GM18505 (cell line): ENCODE data around the gene GRK6.
"Not testable (repeated sequence)": the region's sequence is repeated elsewhere in the genome, so short reads cannot be mapped to it uniquely, and the experiment has no call there.

ENCODE experiments used
- ATAC-seq: cut with Tn5 transposase; IDR thresholded peaks from one replicate; pipeline ENCODE4 v1.9.1; 2021; ENCODE audit not compliant: unreplicated experiment
- POLR2A ChIP-seq: IDR thresholded peaks from 4 replicates; pipeline ENCODE4 v1.6.1; 2011; ENCODE audit warnings: borderline replicate concordance; ENCODE audit not compliant: insufficient read depth, insufficient read length; ENCODE audit errors: extremely low read depth

The GRK6 gene

GRCh38 chr5:177484902-177485549 lies 58.5 kb downstream of the GRK6 start:
- no peak for ATAC-seq
- no peak for TF ChIP-seq POLR2A

GRCh38 chr5:177485753-177486152 lies 59.3 kb downstream of the GRK6 start:
- not testable (repeated sequence) for ATAC-seq

DNA sequence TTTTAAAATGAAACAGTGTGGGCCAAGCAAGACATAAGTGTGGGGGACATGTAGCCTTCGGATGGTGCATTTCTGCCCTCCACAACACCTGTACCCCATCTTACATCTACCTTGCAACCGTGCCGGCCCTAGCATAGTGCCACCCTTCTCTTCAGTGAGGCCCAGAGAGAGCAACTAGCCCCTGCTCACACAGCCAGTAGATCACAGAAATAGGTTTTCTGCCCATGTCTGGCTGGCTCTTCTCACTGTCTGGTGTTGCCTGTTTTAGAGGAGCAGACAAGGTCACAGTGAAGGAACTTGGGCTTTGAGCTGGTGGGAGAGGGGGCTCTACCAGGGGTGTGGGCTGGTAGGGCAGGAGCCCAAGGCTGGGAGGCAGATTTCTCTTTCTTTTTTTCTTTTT lies 59.8 kb downstream of the GRK6 start:
- ATAC-seq = no peak
- no peak for TF ChIP-seq POLR2A

- no peak for ATAC-seq
- no peak for TF ChIP-seq POLR2A
These were observed 60.7 kb downstream of the GRK6 start for GRCh38 chr5:177487144-177487543.

DNA sequence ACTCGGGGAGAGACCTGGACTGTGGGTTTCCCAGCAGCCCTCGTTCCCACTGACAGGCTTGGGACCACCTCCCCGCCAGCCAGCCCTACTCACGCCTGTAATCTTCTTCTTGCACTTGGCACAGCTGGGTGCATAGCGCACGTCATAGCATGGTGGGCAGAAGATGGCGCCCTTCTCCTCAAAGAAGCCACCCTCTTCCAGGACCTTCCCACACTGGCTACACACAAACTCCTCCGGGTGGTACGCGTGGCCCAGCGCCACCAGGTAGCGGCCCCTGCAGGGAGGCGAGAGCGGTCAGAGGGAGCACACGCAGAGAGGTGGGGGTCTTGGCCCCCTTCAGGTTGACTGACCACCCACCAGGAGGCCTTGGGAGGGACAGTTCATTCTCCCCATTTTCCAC lies 61.5 kb downstream of the GRK6 start:
- ATAC-seq = no peak
- TF ChIP-seq POLR2A = no peak

DNA sequence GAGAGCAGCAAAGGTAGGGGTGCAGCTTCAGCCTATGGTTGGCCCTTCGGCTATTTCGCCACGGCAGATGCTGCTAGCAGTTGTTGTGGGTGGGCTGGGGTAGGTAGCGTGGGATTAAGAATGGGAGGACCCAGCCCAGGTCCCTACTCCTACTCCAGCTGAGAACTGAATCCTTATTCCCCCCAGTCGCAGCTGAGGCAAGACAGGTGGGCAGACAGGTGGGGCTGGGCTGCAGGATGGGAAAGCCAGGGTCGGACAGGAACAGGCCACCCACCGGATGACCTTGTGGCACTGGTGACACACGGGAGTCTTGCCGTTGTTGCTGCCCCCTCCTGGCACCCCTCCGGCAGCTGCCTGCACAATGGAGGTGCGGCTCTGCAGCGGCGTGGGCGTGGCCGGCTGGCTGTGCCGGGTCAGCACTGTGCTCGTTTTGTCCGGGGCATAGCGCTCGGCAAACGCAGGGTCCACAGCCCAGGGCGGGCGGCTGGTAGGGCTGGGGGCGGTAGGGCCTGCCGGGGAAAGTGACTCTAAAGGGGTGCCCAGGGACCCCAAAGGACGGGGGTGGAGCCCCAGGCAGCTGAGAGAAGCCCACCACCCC lies 62.7 kb downstream of the GRK6 start:
- ATAC-seq = no peak

GRCh38 chr5:177490311-177490991 lies 64.0 kb downstream of the GRK6 start:
- no peak for ATAC-seq
- TF ChIP-seq POLR2A = no peak

More for the DNA sequence above, 62.7 kb downstream of the GRK6 start:
- no peak for TF ChIP-seq POLR2A

DNA sequence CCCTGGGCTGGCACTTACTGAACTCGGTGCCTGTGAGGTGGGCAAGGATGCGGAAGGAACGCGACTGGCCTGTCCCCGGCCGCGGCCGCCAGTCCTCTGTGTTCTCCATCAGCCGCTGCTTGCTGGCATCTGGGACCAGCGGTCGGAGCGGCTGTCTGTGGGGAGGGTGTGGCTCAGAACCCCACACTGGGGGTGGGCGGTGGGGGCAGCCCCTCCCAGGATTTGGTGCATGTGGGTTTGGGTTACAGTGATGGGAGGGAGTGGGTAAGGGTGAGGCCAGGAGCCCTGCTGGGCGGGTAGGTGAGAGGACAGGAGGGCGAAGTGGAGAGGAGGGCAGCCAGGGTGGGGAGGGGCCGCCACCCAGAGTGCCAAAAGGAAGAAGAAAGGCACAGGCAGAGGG lies 64.5 kb downstream of the GRK6 start:
- no peak for TF ChIP-seq POLR2A
- no peak for ATAC-seq

GRCh38 chr5:177491429-177491945 lies 65.0 kb downstream of the GRK6 start:
- no peak for TF ChIP-seq POLR2A
- no peak for ATAC-seq

- TF ChIP-seq POLR2A = no peak
- ATAC-seq = no peak
These were observed 65.7 kb downstream of the GRK6 start for GRCh38 chr5:177491983-177492746.
